HG03159 (cell line): Measurements from ENCODE around the gene CDC42EP1.
A peak's percentile ranks its signal among the peaks of the same experiment; 100 is the strongest.
"Not testable (repeated sequence)": the region's sequence is repeated elsewhere in the genome, so short reads cannot be mapped to it uniquely, and the experiment has no call there.

Experiments
- ATAC-seq: cut with Tn5 transposase; IDR thresholded peaks from one replicate; pipeline ENCODE4 v1.9.1; 2021; ENCODE audit warnings: mild to moderate bottlenecking, moderate library complexity; ENCODE audit not compliant: unreplicated experiment

Gene CDC42EP1

GRCh38 chr22:37575490-37576003 is 15.3 kb downstream of the CDC42EP1 start:
- ATAC-seq: no peak

GRCh38 chr22:37578002-37578401 is 17.7 kb downstream of the CDC42EP1 start:
- no peak for ATAC-seq

DNA sequence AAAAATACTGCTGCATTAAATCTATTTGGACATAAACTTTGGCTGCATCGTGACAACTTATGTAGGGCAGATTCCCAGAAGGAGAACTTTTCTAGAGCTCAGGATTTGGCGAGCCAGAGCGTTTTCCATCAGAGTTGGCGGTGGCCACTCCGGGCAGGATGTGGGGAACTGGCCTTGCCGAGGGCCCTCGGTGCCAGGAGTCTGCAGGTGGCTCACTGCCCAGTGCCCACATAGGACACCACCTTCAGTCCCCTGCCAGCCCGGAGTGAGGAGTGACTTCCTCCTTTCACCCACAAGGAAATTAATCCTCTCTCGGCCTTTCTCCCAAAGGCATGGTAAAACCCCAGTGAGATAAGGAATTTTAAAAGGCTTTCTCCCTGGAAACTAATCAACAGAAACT is 21.2 kb downstream of the CDC42EP1 start:
- no peak for ATAC-seq

DNA sequence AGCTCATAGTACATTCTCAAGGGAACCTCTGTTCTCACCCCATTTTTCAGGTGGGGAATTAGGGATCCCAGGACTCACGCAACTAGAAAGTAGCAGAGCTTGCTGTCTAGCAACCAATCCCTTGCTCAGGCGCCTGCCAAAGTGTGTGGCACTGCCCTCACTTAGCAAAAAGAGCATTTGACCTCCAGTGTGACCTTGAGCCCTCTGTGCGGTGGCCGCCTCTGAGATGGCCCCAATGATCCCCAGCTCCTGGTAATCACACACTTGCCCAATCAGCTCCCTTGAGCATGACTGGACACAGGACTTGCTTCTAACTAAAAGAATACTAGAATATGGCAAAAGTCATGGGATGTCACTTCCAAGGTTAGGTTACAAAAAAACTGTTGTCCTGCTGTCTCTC is 22.2 kb downstream of the CDC42EP1 start:
- no peak for ATAC-seq

- ATAC-seq: no peak
Observed at GRCh38 chr22:37588546-37589215, 28.4 kb downstream of the CDC42EP1 start.

DNA sequence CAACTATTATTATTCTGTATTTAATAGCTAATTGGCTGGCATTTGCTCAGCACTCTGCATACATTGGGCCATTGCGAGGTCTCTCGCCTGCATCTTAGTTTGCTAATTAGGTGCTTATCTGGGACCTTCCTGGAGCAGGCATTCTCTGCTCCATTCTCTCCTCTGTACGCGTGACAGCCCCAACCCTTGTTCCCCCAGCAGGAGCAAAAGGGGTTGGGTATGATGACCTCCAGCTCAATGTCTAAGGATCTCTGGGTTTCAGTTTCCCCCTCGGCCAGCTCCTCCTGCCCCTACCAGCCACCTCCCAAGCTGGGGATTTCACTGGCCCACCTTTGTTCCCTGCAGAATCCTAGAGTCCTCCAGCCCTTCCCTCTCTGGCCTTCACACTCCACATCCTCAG is 29.4 kb downstream of the CDC42EP1 start:
- ATAC-seq: no peak

- ATAC-seq: not testable (repeated sequence)
Observed at GRCh38 chr22:37591081-37591480, 30.8 kb downstream of the CDC42EP1 start.

DNA sequence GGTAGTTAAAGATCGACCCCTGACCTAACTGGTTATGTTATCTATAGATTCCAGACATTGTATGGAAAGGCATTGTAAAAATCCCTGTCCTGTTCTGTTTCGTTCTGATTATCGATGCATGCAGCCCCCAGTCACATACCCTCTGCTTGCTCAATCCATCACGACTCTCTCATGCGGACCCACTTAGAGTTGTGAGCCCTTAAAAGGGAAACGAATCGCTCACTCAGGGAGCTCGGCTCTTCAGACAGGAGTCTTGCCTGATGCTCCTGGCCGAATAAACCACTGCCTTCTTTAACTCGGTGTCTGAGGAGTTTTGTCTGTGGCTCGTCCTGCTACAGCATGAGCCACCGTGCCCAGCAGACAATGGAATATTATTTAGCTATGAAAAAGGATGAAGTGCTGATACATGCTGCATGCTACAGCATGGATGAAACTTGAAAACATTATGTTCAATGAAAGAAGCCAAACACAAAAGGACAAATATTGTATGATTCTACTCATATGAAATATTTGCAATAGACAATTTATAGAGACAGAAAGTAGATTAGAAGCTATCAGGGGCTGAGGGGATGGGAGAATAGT is 31.6 kb downstream of the CDC42EP1 start:
- no peak for ATAC-seq

DNA sequence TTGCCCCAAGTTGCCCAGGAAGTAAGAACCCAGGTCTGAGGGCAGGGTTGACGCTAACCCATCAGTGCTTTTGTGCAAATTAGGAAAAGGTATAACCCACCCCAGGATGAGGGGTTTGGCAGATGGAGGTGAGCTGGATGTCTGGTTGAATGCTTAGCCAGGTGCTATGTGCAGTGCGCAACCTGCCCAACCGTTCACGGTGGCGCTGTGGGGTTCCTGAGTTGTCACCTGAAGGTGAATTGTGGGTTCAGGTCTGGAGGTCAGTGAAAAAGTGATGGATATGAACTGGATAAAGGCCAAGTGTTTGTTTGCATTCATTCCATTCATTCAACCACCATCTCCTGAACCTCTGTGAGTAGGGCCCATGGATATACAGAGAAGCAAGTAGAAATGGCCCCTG is 34.0 kb downstream of the CDC42EP1 start:
- ATAC-seq: no peak

DNA sequence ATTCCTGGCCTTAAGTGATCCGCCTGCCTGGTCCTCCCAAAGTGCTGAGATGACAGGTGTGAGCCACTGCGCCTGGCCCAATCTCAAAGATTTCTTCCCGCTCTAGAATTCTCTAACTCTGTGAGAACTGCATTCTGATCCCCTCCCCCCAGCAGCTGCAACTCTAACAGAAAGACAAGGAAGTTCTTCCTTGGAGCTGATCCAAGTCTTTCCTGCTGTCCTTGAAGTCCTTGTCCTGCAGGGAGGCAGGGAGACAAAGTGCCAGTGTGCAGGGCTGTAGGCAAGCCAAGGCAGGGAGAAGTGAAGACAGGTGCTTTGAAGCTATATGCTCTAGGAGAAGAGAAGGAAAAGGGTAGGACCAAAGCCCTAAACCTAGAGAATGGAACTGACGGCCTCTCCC is 38.9 kb downstream of the CDC42EP1 start:
- ATAC-seq: no peak

GRCh38 chr22:37601203-37601539 is 40.9 kb downstream of the CDC42EP1 start:
- ATAC-seq: no peak

DNA sequence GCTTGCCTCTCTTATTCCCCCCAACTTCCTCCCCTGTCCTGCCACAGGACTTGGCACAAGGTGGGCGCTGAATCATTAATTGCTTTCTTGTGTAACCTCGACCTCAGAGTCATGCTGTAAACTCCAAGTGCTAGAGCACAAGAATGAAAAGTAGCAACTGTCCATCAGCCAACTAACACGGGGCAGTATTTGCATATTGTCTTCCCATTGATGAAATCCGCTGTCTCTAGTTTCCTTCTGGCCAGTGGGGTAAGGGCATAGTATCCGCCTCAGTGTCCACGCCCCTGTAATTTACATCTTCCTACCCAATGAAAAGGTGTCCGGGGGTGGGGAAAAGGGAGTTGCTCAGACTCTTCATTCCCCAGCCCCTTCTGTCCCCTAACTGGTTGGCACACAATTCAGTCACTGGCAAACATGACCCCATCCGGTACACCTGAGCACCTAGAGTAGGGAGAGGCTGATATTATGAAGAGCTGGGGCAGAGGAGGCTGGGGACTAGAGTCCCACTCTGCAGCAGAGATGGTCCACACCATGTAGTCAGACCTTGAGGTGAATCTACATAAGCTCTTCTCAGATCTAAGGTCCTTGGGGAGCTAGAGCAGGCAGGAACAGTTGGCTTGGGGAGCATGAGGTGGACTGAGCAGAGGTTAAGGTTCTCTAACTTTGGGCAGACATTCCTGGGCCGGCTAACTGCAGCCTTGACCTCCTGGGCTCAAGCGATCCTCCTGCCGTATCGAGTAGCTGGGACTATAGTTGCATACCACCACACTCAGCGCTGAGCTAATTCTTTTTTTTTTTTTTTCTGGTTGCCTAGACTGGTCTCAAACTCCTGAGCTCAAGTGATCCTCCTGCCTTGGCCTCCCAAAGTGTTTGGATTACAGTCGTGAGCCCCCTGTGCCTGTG is 41.5 kb downstream of the CDC42EP1 start:
- ATAC-seq: no peak

GRCh38 chr22:37602546-37603277 is 42.4 kb downstream of the CDC42EP1 start:
- ATAC-seq: not testable (repeated sequence)

DNA sequence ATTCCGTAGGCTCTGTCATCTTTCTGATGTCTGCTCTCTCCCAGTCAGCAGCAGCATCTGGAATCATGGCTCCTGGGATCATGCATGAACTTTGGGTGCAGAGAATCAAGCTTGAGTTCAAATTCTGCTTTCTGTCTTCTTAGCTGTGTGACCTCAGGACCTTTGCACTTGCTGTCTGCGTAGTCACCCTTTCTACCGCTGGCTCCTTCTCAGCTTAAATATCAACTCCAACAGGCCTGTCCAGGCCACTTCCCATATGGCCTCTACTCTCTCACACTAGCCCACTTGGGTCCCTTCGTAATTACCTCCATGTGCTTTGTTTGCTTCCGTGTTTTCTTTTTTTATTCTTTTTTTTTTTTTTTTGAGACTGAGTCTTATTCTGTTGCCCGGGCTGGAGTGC is 43.8 kb downstream of the CDC42EP1 start:
- ATAC-seq: no peak

DNA sequence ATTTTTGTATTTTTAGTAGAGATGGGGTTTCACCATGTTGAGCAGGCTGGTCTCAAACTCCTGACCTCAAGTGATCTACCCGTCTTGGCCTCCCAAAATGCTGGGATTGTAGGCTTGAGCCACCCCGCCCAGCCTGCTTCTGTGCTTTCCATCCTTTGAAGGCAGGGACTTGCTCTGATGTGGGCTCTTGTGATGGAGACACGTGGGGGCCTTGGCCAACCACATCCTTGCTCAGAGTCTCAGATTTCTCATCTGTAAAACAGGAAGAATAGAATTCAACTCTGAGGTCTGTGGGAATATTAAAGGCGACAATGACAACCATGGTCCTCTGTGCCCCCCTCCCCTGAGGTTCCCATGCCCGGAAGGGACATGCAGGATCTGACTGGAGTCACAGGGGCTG is 44.6 kb downstream of the CDC42EP1 start:
- ATAC-seq: no peak

DNA sequence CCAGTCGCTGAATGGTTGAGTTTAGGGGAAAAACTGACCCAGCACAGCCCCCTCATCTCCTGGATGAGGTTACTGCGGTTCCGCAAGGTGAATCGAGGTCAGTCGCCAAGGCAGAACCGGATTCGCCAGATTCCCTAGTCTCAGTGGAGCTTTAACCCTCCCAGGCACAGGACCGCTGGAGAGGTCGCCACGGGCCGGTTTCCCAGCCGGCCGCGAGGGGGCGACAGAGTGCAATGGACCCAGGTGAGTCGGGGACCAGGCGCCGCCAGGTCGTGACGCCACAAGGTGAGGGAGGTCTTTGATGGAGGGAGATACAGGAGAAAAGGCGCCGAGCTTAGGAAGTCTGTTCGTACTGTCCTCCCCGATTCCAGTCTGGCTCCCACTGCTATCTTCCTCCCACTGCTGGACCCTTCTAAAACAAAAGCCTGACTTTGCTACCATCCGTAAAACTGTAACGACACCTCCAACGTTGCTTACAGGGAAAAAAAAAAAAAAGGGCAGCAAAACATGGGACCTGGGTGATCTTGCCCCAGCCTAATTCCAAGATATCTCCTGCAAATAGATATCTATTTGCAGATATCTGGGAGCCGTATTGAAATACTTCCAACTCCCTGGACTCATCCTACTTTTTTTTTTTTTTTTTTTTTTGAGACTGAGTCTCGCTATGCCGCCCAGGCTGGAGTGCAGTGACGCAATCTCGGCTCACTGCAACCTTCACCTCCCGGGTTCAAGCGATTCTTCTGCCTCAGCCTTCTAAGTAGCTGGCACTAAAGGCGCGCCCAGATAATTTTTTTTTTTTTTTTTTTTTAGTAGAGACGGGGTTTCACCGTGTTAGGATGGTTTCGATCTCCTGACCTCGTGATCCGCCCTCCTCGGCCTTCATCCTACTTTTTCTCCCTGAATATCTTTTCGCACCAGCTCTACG is 47.0 kb downstream of the CDC42EP1 start:
- no peak for ATAC-seq

- no peak for ATAC-seq
Observed at GRCh38 chr22:37607935-37608476, 47.7 kb downstream of the CDC42EP1 start.

- ATAC-seq: peak; percentile 64
Observed at GRCh38 chr22:37608477-37609239, 48.4 kb downstream of the CDC42EP1 start, which contains the start of gene GGA1. Gene GGA1 (plus strand): TSS chr22:37608834. CDS start chr22:37608861, 27 bp downstream.
